ENCODE results near the gene CARD9. TPM values are rescaled to one million over a fixed set of nuclear protein-coding genes. Genes with fewer than 3 reads are reported as not detected.

CARD9 gene
- total RNA-seq, 1 donor from 2014 or later = 1.9 TPM

DNA sequence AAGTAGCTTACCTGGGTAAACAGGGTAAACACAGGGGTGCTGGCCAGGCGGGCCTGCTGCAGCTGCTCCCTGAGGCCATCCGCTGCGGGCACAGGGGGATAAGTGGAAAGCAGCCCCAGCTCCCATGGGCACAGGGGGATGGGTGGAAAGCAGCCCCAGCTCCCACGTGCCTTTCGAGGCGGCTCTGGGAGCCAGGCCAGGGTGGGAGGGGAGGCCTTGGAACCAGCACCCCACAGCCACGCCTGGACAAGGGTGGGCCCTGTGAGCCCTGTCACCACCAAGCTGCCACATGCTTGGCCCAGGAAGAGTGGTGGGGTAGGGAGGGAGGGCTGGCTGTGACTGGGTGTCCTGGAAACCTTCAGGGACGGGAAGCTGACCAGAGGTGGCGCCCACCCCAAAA lies 7.8 kb upstream of the CARD9 start:
- Histone ChIP-seq H3K36me3 (ENCODE audit: control insufficient read depth, insufficient read depth, low read length) (peaks cover 4% of the 10 kb centered on the region), H3K4me3 (ENCODE audit: low read depth, low read length) (no peak overlapping the region)
- TF ChIP-seq, protein P1, sequence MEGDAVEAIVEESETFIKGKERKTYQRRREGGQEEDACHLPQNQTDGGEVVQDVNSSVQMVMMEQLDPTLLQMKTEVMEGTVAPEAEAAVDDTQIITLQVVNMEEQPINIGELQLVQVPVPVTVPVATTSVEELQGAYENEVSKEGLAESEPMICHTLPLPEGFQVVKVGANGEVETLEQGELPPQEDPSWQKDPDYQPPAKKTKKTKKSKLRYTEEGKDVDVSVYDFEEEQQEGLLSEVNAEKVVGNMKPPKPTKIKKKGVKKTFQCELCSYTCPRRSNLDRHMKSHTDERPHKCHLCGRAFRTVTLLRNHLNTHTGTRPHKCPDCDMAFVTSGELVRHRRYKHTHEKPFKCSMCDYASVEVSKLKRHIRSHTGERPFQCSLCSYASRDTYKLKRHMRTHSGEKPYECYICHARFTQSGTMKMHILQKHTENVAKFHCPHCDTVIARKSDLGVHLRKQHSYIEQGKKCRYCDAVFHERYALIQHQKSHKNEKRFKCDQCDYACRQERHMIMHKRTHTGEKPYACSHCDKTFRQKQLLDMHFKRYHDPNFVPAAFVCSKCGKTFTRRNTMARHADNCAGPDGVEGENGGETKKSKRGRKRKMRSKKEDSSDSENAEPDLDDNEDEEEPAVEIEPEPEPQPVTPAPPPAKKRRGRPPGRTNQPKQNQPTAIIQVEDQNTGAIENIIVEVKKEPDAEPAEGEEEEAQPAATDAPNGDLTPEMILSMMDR (IDR thresholded peaks at IDR 0.05; ENCODE audit: insufficient read depth, low read length, poor library complexity, severe bottlenecking) = no peak

DNA sequence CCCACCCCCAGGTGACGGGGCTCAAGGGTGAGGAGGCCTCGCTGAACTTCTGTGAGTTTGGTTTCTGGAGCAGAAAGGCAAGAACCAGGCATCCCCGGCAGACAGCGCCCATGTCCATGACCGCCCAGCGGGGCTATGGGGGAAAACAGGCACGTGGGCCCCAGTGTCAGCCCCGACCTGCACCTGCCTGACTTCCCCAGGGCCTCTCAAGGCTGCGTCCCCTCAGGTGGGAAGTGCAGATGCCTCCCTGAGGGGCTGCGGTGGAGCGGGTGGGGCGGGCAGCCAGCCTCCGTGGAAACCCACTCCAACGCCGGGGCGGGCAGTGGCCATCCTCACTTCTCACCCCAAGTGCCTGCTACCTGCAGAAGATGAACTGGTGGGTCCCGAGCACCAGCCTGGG lies 6.9 kb upstream of the CARD9 start:
- Histone ChIP-seq H3K27me3 (ENCODE audit: control insufficient read depth, insufficient read depth, low read length) (no peaks in the 10 kb centered on the region), H3K4me3 (ENCODE audit: low read depth, low read length) (no peak overlapping the region), H3K36me3 (ENCODE audit: control insufficient read depth, insufficient read depth, low read length) (peaks cover 4% of the 10 kb centered on the region)
- DNase-seq (ENCODE audit: low read depth) = no peak
- TF ChIP-seq, protein P1 (IDR thresholded peaks at IDR 0.05; ENCODE audit: insufficient read depth, low read length, poor library complexity, severe bottlenecking) = no peak

More for the DNA sequence above, 7.8 kb upstream of the CARD9 start:
- DNase-seq (ENCODE audit: low read depth) = no peak
- no peaks in the 10 kb centered on the region for H3K27me3 ChIP-seq (ENCODE audit: control insufficient read depth, insufficient read depth, low read length)

GRCh38 chr9:136379891-136380290 lies 6.4 kb upstream of the CARD9 start:
- Histone ChIP-seq H3K4me3 (ENCODE audit: low read depth, low read length) (no peak overlapping the region), H3K27me3 (ENCODE audit: control insufficient read depth, insufficient read depth, low read length) (no peaks in the 10 kb centered on the region), H3K36me3 (ENCODE audit: control insufficient read depth, insufficient read depth, low read length) (peaks cover 4% of the 10 kb centered on the region)
- TF ChIP-seq, protein P1 (IDR thresholded peaks at IDR 0.05; ENCODE audit: insufficient read depth, low read length, poor library complexity, severe bottlenecking) = no peak
- DNase-seq (ENCODE audit: low read depth) = no peak

DNA sequence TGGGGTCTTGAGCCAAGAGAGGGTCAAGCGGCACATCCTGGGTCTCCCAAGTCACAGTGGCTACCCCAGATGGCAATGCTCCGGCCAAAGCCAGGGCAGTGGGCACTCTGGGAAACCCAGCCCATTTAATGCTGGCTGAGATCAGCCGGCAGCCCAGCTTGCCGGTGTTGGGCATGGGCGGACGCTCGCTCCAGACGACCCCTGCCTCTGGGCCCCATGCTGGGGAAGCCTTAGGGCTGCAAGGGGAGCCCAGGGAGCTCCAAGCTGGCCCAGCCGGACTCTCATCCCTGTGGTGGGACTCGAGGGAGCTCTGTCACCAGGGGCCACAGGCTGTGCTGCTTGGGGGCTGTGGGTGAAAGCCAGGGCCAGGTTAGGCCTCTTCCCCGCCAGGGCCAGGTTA lies 5.9 kb upstream of the CARD9 start:
- TF ChIP-seq, protein P1 (IDR thresholded peaks at IDR 0.05; ENCODE audit: insufficient read depth, low read length, poor library complexity, severe bottlenecking) = no peak
- DNase-seq (ENCODE audit: low read depth) = no peak
- Histone ChIP-seq H3K36me3 (ENCODE audit: control insufficient read depth, insufficient read depth, low read length) (peaks cover 4% of the 10 kb centered on the region), H3K27me3 (ENCODE audit: control insufficient read depth, insufficient read depth, low read length) (no peaks in the 10 kb centered on the region), H3K4me3 (ENCODE audit: low read depth, low read length) (no peak overlapping the region)

- Histone ChIP-seq H3K27me3 (ENCODE audit: control insufficient read depth, insufficient read depth, low read length) (no peaks in the 10 kb centered on the region), H3K36me3 (ENCODE audit: control insufficient read depth, insufficient read depth, low read length) (peaks cover 4% of the 10 kb centered on the region), H3K4me3 (ENCODE audit: low read depth, low read length) (no peak overlapping the region)
- TF ChIP-seq, protein P1 (IDR thresholded peaks at IDR 0.05; ENCODE audit: insufficient read depth, low read length, poor library complexity, severe bottlenecking) = no peak
- DNase-seq (ENCODE audit: low read depth) = no peak
These were observed 5.5 kb upstream of the CARD9 start for GRCh38 chr9:136379003-136379287.

- peaks cover 4% of the 10 kb centered on the region for H3K36me3 ChIP-seq (ENCODE audit: control insufficient read depth, insufficient read depth, low read length)
- no peak for DNase-seq (ENCODE audit: low read depth)
- H3K4me3 ChIP-seq (ENCODE audit: low read depth, low read length) = no peak overlapping the region
- TF ChIP-seq, protein P1 (IDR thresholded peaks at IDR 0.05; ENCODE audit: insufficient read depth, low read length, poor library complexity, severe bottlenecking) = no peak
- H3K27me3 ChIP-seq (ENCODE audit: control insufficient read depth, insufficient read depth, low read length) = no peaks in the 10 kb centered on the region
These were observed 4.9 kb upstream of the CARD9 start for GRCh38 chr9:136378170-136379002.

Measured in kidney epithelial cell (primary cell).